Mammary epithelial cell (primary cell): ENCODE data around the gene OR4F17.
"Not testable (repeated sequence)": the region's sequence is repeated elsewhere in the genome, so short reads cannot be mapped to it uniquely, and the experiment has no call there.

ENCODE experiments used
- CTCF ChIP-seq, 2 donors: IDR thresholded peaks in 1 of 2; conservative IDR thresholded peaks in 1 of 2; 2 replicates each; pipeline ENCODE4 v1.5.1; 2011 to 2012; ENCODE audit warnings: inconsistent platforms in 2 of 2, low read length in 2 of 2, mild to moderate bottlenecking in 2 of 2, control low read depth in 1 of 2, low read depth in 1 of 2; ENCODE audit not compliant: insufficient read depth in 1 of 2; ENCODE audit errors: extremely low read depth in 1 of 2
- EZH2 ChIP-seq: IDR thresholded peaks from 2 replicates; pipeline ENCODE4 v1.6.1; 2012; ENCODE audit warnings: low read length, inconsistent platforms, borderline replicate concordance

DNA sequence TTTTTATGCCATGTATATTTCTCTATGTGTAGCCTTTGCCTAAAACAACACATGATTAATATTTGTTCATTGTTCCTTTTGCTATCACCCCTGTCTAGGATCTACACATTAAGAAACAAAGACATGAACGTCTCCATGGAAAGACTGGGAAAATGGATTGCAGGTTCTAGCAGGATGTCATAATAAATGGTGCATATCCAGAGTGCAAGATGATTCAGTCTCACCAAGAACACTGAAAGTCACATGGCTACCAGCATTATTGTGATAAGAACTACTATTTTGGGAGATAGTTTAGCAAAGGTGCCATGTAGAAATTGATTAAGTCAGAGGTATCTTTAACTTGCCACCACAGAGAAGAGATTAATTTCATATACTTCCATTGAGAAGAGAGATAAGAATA lies 12.1 kb upstream of the OR4F17 start:
- not testable (repeated sequence) for TF ChIP-seq EZH2; CTCF (conservative IDR thresholded peaks at IDR 0.05 in 1 of 2, IDR thresholded peaks at IDR 0.05 in 1 of 2; ENCODE audit: extremely low read depth in 1 of 2, insufficient read depth in 1 of 2, low read depth in 1 of 2, low read length in 2 of 2)
